ENCODE data around the gene ST7. TPM values are rescaled to one million over a fixed set of nuclear protein-coding genes. Genes with fewer than 3 reads are reported as not detected.

ST7 gene
- polyA plus RNA-seq, 1 donor (not counting 4 experiments of a cell fraction or from before 2014, with no cell fraction given), result 16.9 TPM

DNA sequence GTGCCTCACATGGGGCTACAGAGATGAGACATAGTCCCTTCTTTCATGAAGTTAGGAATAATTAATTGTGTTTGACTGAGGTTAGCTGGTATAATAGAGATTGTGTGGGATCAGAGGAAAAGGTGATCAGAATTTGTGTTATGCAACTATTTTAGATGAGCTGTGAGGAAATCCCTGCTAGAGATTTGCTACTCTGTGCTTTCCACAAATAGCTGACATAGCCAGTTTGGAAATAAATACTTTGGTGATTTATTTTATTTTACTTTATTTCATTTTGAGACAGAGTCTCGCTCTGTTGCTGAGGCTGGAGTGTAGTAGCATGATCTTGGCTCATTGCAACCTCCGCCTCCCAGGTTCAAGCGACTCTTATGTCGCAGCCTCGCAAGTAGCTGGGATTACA, 32.3 kb downstream of the ST7 start:
- H3K4me1 ChIP-seq (ENCODE audit: control insufficient read depth, extremely low read depth, insufficient read depth, low read length), result peaks cover 12% of the 10 kb centered on the region
- dilution Hi-C loops (cut with MboI; ENCODE audit: extremely low pct_ligation_motif_present, low sequenced_read_pairs), result no loop called here
- H3K4me2 ChIP-seq (ENCODE audit: control insufficient read depth, extremely low read depth, insufficient read depth, low read depth, low read length), result no peak overlapping the region
- H3K27ac ChIP-seq (ENCODE audit: control insufficient read depth, insufficient read depth, low read length), result no peak overlapping the region
- no peaks in the 10 kb centered on the region for H4K20me1 ChIP-seq (ENCODE audit: control insufficient read depth, extremely low read depth, insufficient read depth, low read length)
- H3K36me3 ChIP-seq (ENCODE audit: control insufficient read depth in 2 of 2, extremely low read depth in 1 of 2, insufficient read depth in 2 of 2, low read length in 2 of 2), result no peaks in the 10 kb centered on the region
- FAIRE-seq (no peak), DNase-seq (ENCODE audit: low read depth, low spot score) (no peak)
- H3K9me3 ChIP-seq (ENCODE audit: control insufficient read depth, low read depth, low read length), result no peaks in the 10 kb centered on the region
- no peak overlapping the region for H2AFZ ChIP-seq (ENCODE audit: control insufficient read depth, low read length)
- no peaks in the 10 kb centered on the region for H3K27me3 ChIP-seq (ENCODE audit: control insufficient read depth, extremely low read depth, insufficient read depth, low read length)
- peaks cover 4% of the 10 kb centered on the region for H3K79me2 ChIP-seq (ENCODE audit: control insufficient read depth, insufficient read depth, low read length)
- TF ChIP-seq, protein P1, sequence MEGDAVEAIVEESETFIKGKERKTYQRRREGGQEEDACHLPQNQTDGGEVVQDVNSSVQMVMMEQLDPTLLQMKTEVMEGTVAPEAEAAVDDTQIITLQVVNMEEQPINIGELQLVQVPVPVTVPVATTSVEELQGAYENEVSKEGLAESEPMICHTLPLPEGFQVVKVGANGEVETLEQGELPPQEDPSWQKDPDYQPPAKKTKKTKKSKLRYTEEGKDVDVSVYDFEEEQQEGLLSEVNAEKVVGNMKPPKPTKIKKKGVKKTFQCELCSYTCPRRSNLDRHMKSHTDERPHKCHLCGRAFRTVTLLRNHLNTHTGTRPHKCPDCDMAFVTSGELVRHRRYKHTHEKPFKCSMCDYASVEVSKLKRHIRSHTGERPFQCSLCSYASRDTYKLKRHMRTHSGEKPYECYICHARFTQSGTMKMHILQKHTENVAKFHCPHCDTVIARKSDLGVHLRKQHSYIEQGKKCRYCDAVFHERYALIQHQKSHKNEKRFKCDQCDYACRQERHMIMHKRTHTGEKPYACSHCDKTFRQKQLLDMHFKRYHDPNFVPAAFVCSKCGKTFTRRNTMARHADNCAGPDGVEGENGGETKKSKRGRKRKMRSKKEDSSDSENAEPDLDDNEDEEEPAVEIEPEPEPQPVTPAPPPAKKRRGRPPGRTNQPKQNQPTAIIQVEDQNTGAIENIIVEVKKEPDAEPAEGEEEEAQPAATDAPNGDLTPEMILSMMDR (optimal IDR thresholded peaks at IDR 0.05 in 1 of 3, IDR thresholded peaks at IDR 0.05 in 1 of 3, conservative IDR thresholded peaks at IDR 0.05 in 1 of 3; ENCODE audit: extremely low read depth in 1 of 3, insufficient read depth in 2 of 3, low read length in 3 of 3), result no peak
- no peak for TF ChIP-seq EZH2 (IDR thresholded peaks at IDR 0.05; ENCODE audit: low read length)
- no peak overlapping the region for H3K9ac ChIP-seq (ENCODE audit: control insufficient read depth, extremely low read depth, insufficient read depth, low read length)
- H3K4me3 ChIP-seq (ENCODE audit: control insufficient read depth in 2 of 3, extremely low read depth in 1 of 3, insufficient read depth in 2 of 3, low read depth in 1 of 3, low read length in 3 of 3), result no peak overlapping the region
- no peaks in the 10 kb centered on the region for H3K9me1 ChIP-seq (ENCODE audit: control insufficient read depth, extremely low read depth, insufficient read depth, low read length)

DNA sequence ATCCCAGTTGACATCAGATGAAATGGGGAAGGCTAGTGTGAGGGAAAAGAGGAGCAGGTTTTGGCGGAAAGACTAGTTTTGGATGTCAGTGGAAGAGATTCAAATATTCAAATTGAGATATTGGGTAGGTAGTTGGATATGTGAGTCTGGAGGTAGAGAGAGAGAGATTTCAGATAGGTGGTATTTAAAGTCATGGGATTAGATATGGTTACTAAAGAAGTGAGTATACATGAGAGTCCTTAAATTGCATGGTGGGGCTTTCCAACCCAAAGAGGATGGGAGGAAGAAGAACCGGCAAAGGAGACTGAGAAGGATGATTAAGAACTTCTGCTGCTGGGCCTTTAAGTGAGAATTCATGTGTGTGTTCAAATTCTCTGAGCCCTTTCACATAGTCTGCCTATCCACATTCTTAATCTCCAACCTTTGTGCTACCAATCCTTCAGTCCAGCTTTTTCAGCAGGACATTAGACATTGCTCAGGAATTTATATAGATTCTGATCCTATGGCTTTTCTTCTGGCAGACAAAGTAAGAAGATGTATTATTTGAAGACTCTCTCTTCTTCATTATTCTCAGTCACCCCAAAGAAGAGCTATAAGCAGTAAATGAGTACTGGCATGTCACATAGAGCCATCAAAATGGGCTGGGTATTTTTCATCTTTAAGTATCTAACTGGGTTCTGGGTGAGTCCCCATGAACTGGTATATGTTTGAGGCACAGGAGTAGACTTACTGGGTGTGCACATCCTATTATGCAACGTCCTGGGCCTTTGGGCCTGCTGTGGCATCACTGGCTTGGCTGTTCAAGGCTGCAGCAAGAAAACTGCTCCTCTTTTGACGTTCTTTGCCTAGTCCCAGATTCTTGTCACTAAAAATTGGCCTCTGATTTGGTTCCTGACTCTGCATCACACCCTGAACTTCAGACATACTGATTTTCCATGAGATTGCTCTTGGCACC, 33.6 kb downstream of the ST7 start:
- Histone ChIP-seq H3K4me2 (ENCODE audit: control insufficient read depth, extremely low read depth, insufficient read depth, low read depth, low read length) (no peak overlapping the region), H3K9ac (ENCODE audit: control insufficient read depth, extremely low read depth, insufficient read depth, low read length) (no peak overlapping the region), H3K9me3 (ENCODE audit: control insufficient read depth, low read depth, low read length) (no peaks in the 10 kb centered on the region), H3K9me1 (ENCODE audit: control insufficient read depth, extremely low read depth, insufficient read depth, low read length) (no peaks in the 10 kb centered on the region), H3K36me3 (ENCODE audit: control insufficient read depth in 2 of 2, extremely low read depth in 1 of 2, insufficient read depth in 2 of 2, low read length in 2 of 2) (no peaks in the 10 kb centered on the region), H3K27me3 (ENCODE audit: control insufficient read depth, extremely low read depth, insufficient read depth, low read length) (no peaks in the 10 kb centered on the region), H3K4me3 (ENCODE audit: control insufficient read depth in 2 of 3, extremely low read depth in 1 of 3, insufficient read depth in 2 of 3, low read depth in 1 of 3, low read length in 3 of 3) (no peak overlapping the region), H3K79me2 (ENCODE audit: control insufficient read depth, insufficient read depth, low read length) (peaks cover 4% of the 10 kb centered on the region), H4K20me1 (ENCODE audit: control insufficient read depth, extremely low read depth, insufficient read depth, low read length) (no peaks in the 10 kb centered on the region), H3K27ac (ENCODE audit: control insufficient read depth, insufficient read depth, low read length) (no peak overlapping the region), H3K4me1 (ENCODE audit: control insufficient read depth, extremely low read depth, insufficient read depth, low read length) (peaks cover 11% of the 10 kb centered on the region), H2AFZ (ENCODE audit: control insufficient read depth, low read length) (no peak overlapping the region)
- TF ChIP-seq EZH2 (IDR thresholded peaks at IDR 0.05; ENCODE audit: low read length), result no peak
- TF ChIP-seq, protein P1 (optimal IDR thresholded peaks at IDR 0.05 in 1 of 3, IDR thresholded peaks at IDR 0.05 in 1 of 3, conservative IDR thresholded peaks at IDR 0.05 in 1 of 3; ENCODE audit: extremely low read depth in 1 of 3, insufficient read depth in 2 of 3, low read length in 3 of 3), result no peak
- FAIRE-seq, result no peak
- dilution Hi-C loops (cut with MboI; ENCODE audit: extremely low pct_ligation_motif_present, low sequenced_read_pairs), result no loop called here
- DNase-seq (ENCODE audit: low read depth, low spot score), result no peak
